Tibial artery (tissue), 4 donors: ENCODE results near the gene C19orf81.

Experiments used
- DNase-seq, 2 donors: peaks; one replicate each; pipeline ENCODE4 v3.0.0-alpha.2; 2019
- H3K27ac ChIP-seq, 2 donors: fragments of 200-600 bp; sonication (generic) in 1 of 2; 1 replicate in 1 of 2; 2 replicates in 1 of 2; pipeline ENCODE4 v1.5.1; 2018 to 2019; ENCODE audit warnings: mild to moderate bottlenecking in 1 of 2
- H3K27me3 ChIP-seq, 2 donors: fragments of 200-600 bp; sonication (generic) in 1 of 2; one replicate each; pipeline versions ENCODE4 v1.5.1 to v1.6.0; 2016 to 2019
- H3K36me3 ChIP-seq, 3 donors: fragments of 200-600 bp; sonication (generic) in 2 of 3; one replicate each; pipeline ENCODE4 v1.5.1; 2016 to 2019; ENCODE audit warnings: mild to moderate bottlenecking in 2 of 3
- H3K4me1 ChIP-seq, 4 donors: fragments of 200-600 bp; sonication (generic) in 2 of 4; 1 replicate in 3 of 4; 2 replicates in 1 of 4; pipeline ENCODE4 v1.5.1; 2016 to 2019
- H3K4me3 ChIP-seq, 2 donors: fragments of 200-600 bp; sonication (generic) in 1 of 2; 1 replicate in 1 of 2; 2 replicates in 1 of 2; pipeline ENCODE4 v1.5.1; 2018 to 2019; ENCODE audit warnings: mild to moderate bottlenecking in 2 of 2
- H3K9me3 ChIP-seq, 3 donors: fragments of 200-600 bp; sonication (generic) in 1 of 3; one replicate each; pipeline ENCODE4 v1.5.1; 2016 to 2019
- CTCF ChIP-seq, 2 experiments: fragments of 200-600 bp in 1 of 2; fragments of 450-650 bp in 1 of 2; IDR thresholded peaks; one replicate each; pipeline ENCODE4 v1.5.1; 2017 to 2019; ENCODE audit warnings: antibody characterized with exemption in 2 of 2, mild to moderate bottlenecking in 1 of 2, moderate library complexity in 1 of 2
- intact Hi-C: fragments of 100-400 bp; cut with DNase I; formaldehyde crosslinking; loops from one replicate; pipeline ENCODE4 v1.15.0; 2023; ENCODE audit warnings: low total_unique reads

Gene C19orf81

GRCh38 chr19:50626011-50626410, 23.2 kb upstream of the C19orf81 start:
- Histone ChIP-seq H3K4me1 (no peaks in the 10 kb centered on the region), H3K27me3 (peaks cover 0 to 17% of the 10 kb centered on the region in 2 donors), H3K36me3 (no peaks in the 10 kb centered on the region), H3K4me3 (no peak overlapping the region), H3K9me3 (no peaks in the 10 kb centered on the region), H3K27ac (no peak overlapping the region)
- no peak for DNase-seq
- TF ChIP-seq CTCF (IDR thresholded peaks at IDR 0.05): no peak
- intact Hi-C loops: no loop called here

DNA sequence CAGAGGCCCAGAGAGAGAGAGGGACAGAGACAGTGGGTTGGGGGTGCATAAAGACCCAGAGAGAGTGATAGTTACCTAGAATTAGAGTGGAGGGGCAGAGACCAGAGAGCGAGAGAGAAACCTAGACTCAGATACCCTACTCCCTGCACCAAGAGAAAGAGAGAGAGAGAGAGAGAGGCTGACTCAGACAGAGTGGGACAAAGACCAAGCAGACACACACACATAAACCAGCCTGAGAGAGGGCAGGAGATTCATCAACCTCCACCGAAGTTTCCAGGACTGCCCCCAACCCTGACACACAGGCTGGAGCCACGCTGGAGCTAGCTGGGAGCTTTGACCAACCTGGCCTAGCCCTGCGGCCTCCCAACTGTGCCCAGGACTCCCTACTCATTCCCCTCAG, 22.4 kb upstream of the C19orf81 start:
- Histone ChIP-seq H3K9me3 (no peaks in the 10 kb centered on the region), H3K4me3 (no peak overlapping the region), H3K36me3 (no peaks in the 10 kb centered on the region), H3K4me1 (no peaks in the 10 kb centered on the region), H3K27me3 (peaks cover 0 to 21% of the 10 kb centered on the region in 2 donors), H3K27ac (no peak overlapping the region)
- no peak for DNase-seq
- intact Hi-C loops: no loop called here
- TF ChIP-seq CTCF (IDR thresholded peaks at IDR 0.05): no peak

- TF ChIP-seq CTCF (IDR thresholded peaks at IDR 0.05): no peak
- H3K27ac ChIP-seq: no peak overlapping the region
- H3K4me1 ChIP-seq: no peaks in the 10 kb centered on the region
- no peaks in the 10 kb centered on the region for H3K36me3 ChIP-seq
- peaks cover 0 to 10% (median 9%) of the 10 kb centered on the region in 3 donors for H3K9me3 ChIP-seq
- DNase-seq: no peak
- peaks cover 0 to 27% of the 10 kb centered on the region in 2 donors for H3K27me3 ChIP-seq
- no peak overlapping the region for H3K4me3 ChIP-seq
- intact Hi-C loops: no loop called here
Measured at GRCh38 chr19:50628146-50628545, 21.1 kb upstream of the C19orf81 start.

DNA sequence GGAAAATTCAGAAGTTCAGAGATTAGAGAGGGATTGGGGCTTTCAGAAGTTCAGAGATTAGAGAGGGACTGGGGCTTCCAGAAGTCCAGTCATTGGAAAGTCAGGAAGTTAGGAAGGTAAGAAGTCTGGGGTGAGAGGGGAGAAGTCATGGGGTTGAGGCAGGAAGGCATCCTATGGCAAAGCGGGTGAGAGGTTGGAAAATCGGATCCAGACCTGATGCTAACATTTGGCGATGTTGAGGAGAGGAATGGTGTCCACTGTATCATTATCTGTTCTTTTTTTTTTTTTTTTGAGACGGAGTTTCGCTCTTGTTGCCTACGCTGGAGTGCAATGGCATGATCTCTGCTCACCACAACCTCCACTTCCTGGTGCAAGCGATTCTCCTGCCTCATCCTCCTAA, 20.7 kb upstream of the C19orf81 start:
- H3K27ac ChIP-seq: no peak overlapping the region
- DNase-seq: no peak
- no peak overlapping the region for H3K4me3 ChIP-seq
- H3K36me3 ChIP-seq: no peaks in the 10 kb centered on the region
- intact Hi-C loops: no loop called here
- H3K27me3 ChIP-seq: peaks cover 0 to 27% of the 10 kb centered on the region in 2 donors
- no peaks in the 10 kb centered on the region for H3K4me1 ChIP-seq
- peaks cover 0 to 14% (median 13%) of the 10 kb centered on the region in 3 donors for H3K9me3 ChIP-seq
- TF ChIP-seq CTCF (IDR thresholded peaks at IDR 0.05): no peak

- Histone ChIP-seq H3K9me3 (peaks cover 0 to 21% (median 20%) of the 10 kb centered on the region in 3 donors), H3K27ac (no peak overlapping the region), H3K4me1 (no peaks in the 10 kb centered on the region), H3K36me3 (no peaks in the 10 kb centered on the region), H3K4me3 (no peak overlapping the region), H3K27me3 (peaks cover 0 to 27% of the 10 kb centered on the region in 2 donors)
- no peak for TF ChIP-seq CTCF (IDR thresholded peaks at IDR 0.05)
- DNase-seq: no peak
- intact Hi-C loops: no loop called here
Measured at GRCh38 chr19:50629194-50629593, 20.1 kb upstream of the C19orf81 start.

- Histone ChIP-seq H3K4me1 (no peaks in the 10 kb centered on the region), H3K4me3 (no peak overlapping the region), H3K27me3 (peaks cover 0 to 27% of the 10 kb centered on the region in 2 donors), H3K27ac (no peak overlapping the region), H3K36me3 (no peaks in the 10 kb centered on the region), H3K9me3 (peaks cover 0 to 27% (median 22%) of the 10 kb centered on the region in 3 donors)
- TF ChIP-seq CTCF (IDR thresholded peaks at IDR 0.05): no peak
- DNase-seq: no peak
- intact Hi-C loops: no loop called here
Measured at GRCh38 chr19:50629801-50630200, 19.4 kb upstream of the C19orf81 start.
